Mesenchymal stem cell (in vitro differentiated cells and primary cell): ENCODE measurements around the gene SMARCA4.

ENCODE experiments used
- DNase-seq: peaks from one replicate; pipeline ENCODE4 v3.0.0-alpha.2; 2013
- H2AFZ ChIP-seq: one replicate; pipeline ENCODE4 v1.6.1; 2013; ENCODE audit warnings: low read depth, mild to moderate bottlenecking, control low read depth, inconsistent platforms, low read length, moderate library complexity
- H2AK5ac ChIP-seq: 2 replicates; pipeline ENCODE4 v1.6.1; 2013; ENCODE audit warnings: low read length, moderate library complexity, mild to moderate bottlenecking, inconsistent platforms; ENCODE audit not compliant: severe bottlenecking
- H2BK120ac ChIP-seq: one replicate; pipeline ENCODE4 v1.6.1; 2013; ENCODE audit warnings: low read depth, mild to moderate bottlenecking, inconsistent platforms, low read length, moderate library complexity
- H2BK12ac ChIP-seq, 2 experiments: one replicate each; pipeline ENCODE4 v1.6.1; 2013; ENCODE audit warnings: inconsistent platforms in 2 of 2, low read length in 2 of 2, mild to moderate bottlenecking in 2 of 2, moderate library complexity in 2 of 2, control low read depth in 1 of 2
- H2BK15ac ChIP-seq: one replicate; pipeline ENCODE4 v1.6.1; 2013; ENCODE audit warnings: mild to moderate bottlenecking, low read depth, inconsistent platforms; ENCODE audit not compliant: poor library complexity, severe bottlenecking
- H2BK5ac ChIP-seq: 2 replicates; pipeline ENCODE4 v1.6.1; 2013; ENCODE audit warnings: low read depth, mild to moderate bottlenecking, low read length, control low read depth, inconsistent platforms; ENCODE audit not compliant: poor library complexity, severe bottlenecking
- H3K14ac ChIP-seq, 2 experiments: one replicate each; pipeline ENCODE4 v1.6.1; 2013; ENCODE audit warnings: inconsistent platforms in 2 of 2, low read length in 2 of 2, control low read depth in 1 of 2, mild to moderate bottlenecking in 1 of 2, moderate library complexity in 1 of 2
- H3K18ac ChIP-seq, 2 experiments: one replicate each; pipeline ENCODE4 v1.6.1; 2013; ENCODE audit warnings: inconsistent platforms in 2 of 2, low read length in 2 of 2, control low read depth in 1 of 2, low read depth in 1 of 2, mild to moderate bottlenecking in 1 of 2
- H3K23ac ChIP-seq, 2 experiments: one replicate each; pipeline ENCODE4 v1.6.1; 2013; ENCODE audit warnings: inconsistent platforms in 2 of 2, low read length in 2 of 2, mild to moderate bottlenecking in 2 of 2, moderate library complexity in 2 of 2, control low read depth in 1 of 2
- H3K27ac ChIP-seq: 2 replicates; pipeline ENCODE4 v1.5.1; 2013; ENCODE audit warnings: mild to moderate bottlenecking, moderate library complexity, low read length, control low read depth, inconsistent platforms; ENCODE audit not compliant: poor library complexity, severe bottlenecking
- H3K27me3 ChIP-seq, 2 experiments: 2 replicates each; pipeline versions ENCODE4 v1.6.1 to v1.7.0; 2013; ENCODE audit warnings: low read length in 2 of 2, mild to moderate bottlenecking in 2 of 2, moderate library complexity in 2 of 2, control low read depth in 1 of 2, inconsistent platforms in 1 of 2; ENCODE audit not compliant: control insufficient read depth in 1 of 2, insufficient read depth in 1 of 2
- H3K36me3 ChIP-seq, 2 experiments: 2 replicates each; pipeline versions ENCODE4 v1.6.1 to v1.7.0; 2013; ENCODE audit warnings: low read length in 2 of 2, control low read depth in 1 of 2, inconsistent platforms in 1 of 2, low read depth in 1 of 2, mild to moderate bottlenecking in 1 of 2; ENCODE audit not compliant: insufficient read depth in 2 of 2, control insufficient read depth in 1 of 2
- H3K4ac ChIP-seq, 2 experiments: one replicate each; pipeline ENCODE4 v1.6.1; 2013; ENCODE audit warnings: inconsistent platforms in 2 of 2, low read length in 2 of 2, mild to moderate bottlenecking in 2 of 2, moderate library complexity in 2 of 2, control low read depth in 1 of 2, low read depth in 1 of 2
- H3K4me1 ChIP-seq: 2 replicates; pipeline ENCODE4 v1.6.1; 2013; ENCODE audit warnings: low read depth, low read length, control low read depth; ENCODE audit not compliant: control insufficient read depth, insufficient read depth
- H3K4me2 ChIP-seq: 2 replicates; pipeline ENCODE4 v1.6.1; 2013; ENCODE audit warnings: low read length, mild to moderate bottlenecking, inconsistent platforms; ENCODE audit not compliant: poor library complexity, severe bottlenecking
- H3K4me3 ChIP-seq, 2 experiments: 2 replicates each; pipeline versions ENCODE4 v1.5.1 to v1.7.0; 2013; ENCODE audit warnings: low read length in 2 of 2, mild to moderate bottlenecking in 2 of 2, control low read depth in 1 of 2, low read depth in 1 of 2; ENCODE audit not compliant: insufficient read depth in 1 of 2
- H3K79me1 ChIP-seq: replicated peaks from 2 replicates; pipeline ENCODE4 v1.6.1; 2013; ENCODE audit warnings: mild to moderate bottlenecking, control low read depth, low read length, inconsistent platforms; ENCODE audit not compliant: poor library complexity, severe bottlenecking
- H3K9ac ChIP-seq: 2 replicates; pipeline ENCODE4 v1.7.0; 2013; ENCODE audit warnings: mild to moderate bottlenecking, low read length, moderate library complexity
- H3K9me3 ChIP-seq: 2 replicates; pipeline ENCODE4 v1.7.0; 2013; ENCODE audit warnings: mild to moderate bottlenecking, low read length; ENCODE audit not compliant: control insufficient read depth
- H4K8ac ChIP-seq: one replicate; pipeline ENCODE4 v1.6.1; 2013; ENCODE audit warnings: inconsistent platforms, mild to moderate bottlenecking, low read length, moderate library complexity
- H4K91ac ChIP-seq: one replicate; pipeline ENCODE4 v1.6.1; 2013; ENCODE audit warnings: mild to moderate bottlenecking, low read length, inconsistent platforms
- WGBS: methylation state at CpG from one replicate; pipeline ENCODE4 v1.1.7; 2013; ENCODE audit warnings: mixed read lengths; 5-methylcytosine and 5-hydroxymethylcytosine counted together

Gene SMARCA4

GRCh38 chr19:11046605-11047354 is 86.0 kb downstream of the SMARCA4 start:
- Histone ChIP-seq H3K9ac (no peak overlapping the region), H4K91ac (no peak overlapping the region), H2BK12ac (no peak overlapping the region), H3K23ac (no peak overlapping the region), H3K9me3 (no peaks in the 10 kb centered on the region), H2AK5ac (no peak overlapping the region), H3K4me1 (peaks cover 7% of the 10 kb centered on the region), H2AFZ (no peak overlapping the region), H3K79me1 (peaks cover 45% of the 10 kb centered on the region), H2BK120ac (no peak overlapping the region), H2BK15ac (no peak overlapping the region), H3K4ac (no peak overlapping the region), H2BK5ac (no peak overlapping the region), H3K4me3 (no peak overlapping the region), H3K27me3 (no peaks in the 10 kb centered on the region), H3K4me2 (no peak overlapping the region), H3K14ac (no peak overlapping the region), H3K36me3 (peaks cover 64% of the 10 kb centered on the region in 2 experiments), H3K18ac (no peak overlapping the region), H3K27ac (no peak overlapping the region), H4K8ac (no peak overlapping the region)
- 96% methylated on average over 14 of the region's 14 CpGs for WGBS
- DNase-seq = no peak

GRCh38 chr19:11047866-11048265 is 87.0 kb downstream of the SMARCA4 start:
- WGBS = 97% methylated on average over 3 of the region's 4 CpGs
- peaks cover 41% of the 10 kb centered on the region for H3K79me1 ChIP-seq
- H3K4me1 ChIP-seq = peaks cover 14% of the 10 kb centered on the region
- H3K14ac ChIP-seq = no peak overlapping the region
- H3K9ac ChIP-seq = no peak overlapping the region
- no peak overlapping the region for H2BK12ac ChIP-seq
- no peak overlapping the region for H2BK5ac ChIP-seq
- no peak overlapping the region for H4K8ac ChIP-seq
- no peak overlapping the region for H4K91ac ChIP-seq
- H3K23ac ChIP-seq = no peak overlapping the region
- no peaks in the 10 kb centered on the region for H3K27me3 ChIP-seq
- no peak overlapping the region for H3K18ac ChIP-seq
- H3K4me2 ChIP-seq = no peak overlapping the region
- H3K4me3 ChIP-seq = no peak overlapping the region
- H3K36me3 ChIP-seq = peaks cover 58 to 63% of the 10 kb centered on the region in 2 experiments
- no peak overlapping the region for H2BK120ac ChIP-seq
- DNase-seq = no peak
- no peak overlapping the region for H3K27ac ChIP-seq
- no peaks in the 10 kb centered on the region for H3K9me3 ChIP-seq
- no peak overlapping the region for H2AK5ac ChIP-seq
- no peak overlapping the region for H3K4ac ChIP-seq
- H2AFZ ChIP-seq = no peak overlapping the region
- H2BK15ac ChIP-seq = no peak overlapping the region

- H4K91ac ChIP-seq = no peak overlapping the region
- peaks cover 14% of the 10 kb centered on the region for H3K4me1 ChIP-seq
- no peak overlapping the region for H2BK12ac ChIP-seq
- H4K8ac ChIP-seq = no peak overlapping the region
- WGBS = 97% methylated on average over 9 of the region's 9 CpGs
- no peak overlapping the region for H3K27ac ChIP-seq
- H3K4me2 ChIP-seq = no peak overlapping the region
- peaks cover 50% of the 10 kb centered on the region for H3K79me1 ChIP-seq
- H3K9ac ChIP-seq = no peak overlapping the region
- no peaks in the 10 kb centered on the region for H3K9me3 ChIP-seq
- no peak overlapping the region for H3K4me3 ChIP-seq
- H3K23ac ChIP-seq = no peak overlapping the region
- no peak overlapping the region for H2AK5ac ChIP-seq
- H2BK120ac ChIP-seq = no peak overlapping the region
- H3K27me3 ChIP-seq = no peaks in the 10 kb centered on the region
- no peak overlapping the region for H3K14ac ChIP-seq
- no peak overlapping the region for H2BK15ac ChIP-seq
- no peak for DNase-seq
- H2AFZ ChIP-seq = no peak overlapping the region
- H3K36me3 ChIP-seq = peaks cover 58 to 63% of the 10 kb centered on the region in 2 experiments
- no peak overlapping the region for H2BK5ac ChIP-seq
- no peak overlapping the region for H3K18ac ChIP-seq
- H3K4ac ChIP-seq = no peak overlapping the region
Observed at GRCh38 chr19:11050323-11051114, 89.7 kb downstream of the SMARCA4 start.

GRCh38 chr19:11053817-11054195 is 93.0 kb downstream of the SMARCA4 start:
- no peak overlapping the region for H3K27ac ChIP-seq
- H2AFZ ChIP-seq = no peak overlapping the region
- H4K8ac ChIP-seq = no peak overlapping the region
- H2BK5ac ChIP-seq = no peak overlapping the region
- H3K18ac ChIP-seq = no peak overlapping the region
- H2AK5ac ChIP-seq = no peak overlapping the region
- peaks cover 66 to 77% of the 10 kb centered on the region in 2 experiments for H3K36me3 ChIP-seq
- no peak overlapping the region for H4K91ac ChIP-seq
- no peak overlapping the region for H3K23ac ChIP-seq
- no peaks in the 10 kb centered on the region for H3K27me3 ChIP-seq
- no peak for DNase-seq
- H2BK120ac ChIP-seq = no peak overlapping the region
- H3K9ac ChIP-seq = no peak overlapping the region
- H3K4me3 ChIP-seq = no peak overlapping the region
- H3K14ac ChIP-seq = no peak overlapping the region
- 96% methylated on average over 4 of the region's 4 CpGs for WGBS
- no peaks in the 10 kb centered on the region for H3K9me3 ChIP-seq
- no peak overlapping the region for H2BK12ac ChIP-seq
- no peak overlapping the region for H3K4me2 ChIP-seq
- no peak overlapping the region for H3K4ac ChIP-seq
- H3K79me1 ChIP-seq = peaks cover 47% of the 10 kb centered on the region
- H3K4me1 ChIP-seq = peaks cover 14% of the 10 kb centered on the region
- H2BK15ac ChIP-seq = no peak overlapping the region
